Neural progenitor cell (in vitro differentiated cells): ENCODE measurements around the gene SGTB.

Experiments used
- CTCF ChIP-seq: fragments of 200-600 bp; sonication (generic); IDR thresholded peaks from 2 replicates; pipeline ENCODE4 v1.5.1; 2017; ENCODE audit warnings: antibody characterized with exemption, mild to moderate bottlenecking
- EZH2phosphoT487 ChIP-seq: fragments of 200-600 bp; sonication (generic); IDR thresholded peaks from 2 replicates; pipeline ENCODE4 v1.6.1; 2017; ENCODE audit warnings: antibody characterized with exemption

- TF ChIP-seq EZH2phosphoT487 (no peak), CTCF (no peak)
Measured at GRCh38 chr5:65702036-65702435, 19.9 kb downstream of the SGTB start.
